Left colon (tissue), 2 donors: Measurements from ENCODE around the gene RHOC. TPM values are rescaled to one million over a fixed set of nuclear protein-coding genes. Genes with fewer than 3 reads are reported as not detected.

ENCODE experiments used
- ATAC-seq: fragments of 200-7000 bp; cut with Tn5 transposase; one replicate; pipeline ENCODE4 v1.9.1; 2020; ENCODE audit warnings: mild to moderate bottlenecking, moderate library complexity
- DNase-seq, 2 donors: peaks; one replicate each; pipeline ENCODE4 v3.0.0-alpha.2; 2020
- intact Hi-C, 2 donors: fragments of 100-400 bp; cut with DNase I in 1 of 2; cut with micrococcal nuclease in 1 of 2; formaldehyde crosslinking; loops; one replicate each; pipeline versions ENCODE4 v1.11.2 to v1.14.0; 2022; cut with DNase I, micrococcal nuclease
- total RNA-seq, 2 donors: library from RNA; stranded (reverse); fragmentation: NEBNext Ultra II Directional; extraction: Animal tissue kit (Norgen Biotek cat#: 25700); gene quantifications; one replicate each; pipeline ENCODE4 v1.2.1, GENCODE V29; 2021
- donor health status: DM: no; HTN: no; CAD: no.
- donor health status: DM: yes; HTN: yes; CAD: no.

Gene RHOC
- total RNA-seq, 2 donors from 2014 or later = 466 to 701 TPM

DNA sequence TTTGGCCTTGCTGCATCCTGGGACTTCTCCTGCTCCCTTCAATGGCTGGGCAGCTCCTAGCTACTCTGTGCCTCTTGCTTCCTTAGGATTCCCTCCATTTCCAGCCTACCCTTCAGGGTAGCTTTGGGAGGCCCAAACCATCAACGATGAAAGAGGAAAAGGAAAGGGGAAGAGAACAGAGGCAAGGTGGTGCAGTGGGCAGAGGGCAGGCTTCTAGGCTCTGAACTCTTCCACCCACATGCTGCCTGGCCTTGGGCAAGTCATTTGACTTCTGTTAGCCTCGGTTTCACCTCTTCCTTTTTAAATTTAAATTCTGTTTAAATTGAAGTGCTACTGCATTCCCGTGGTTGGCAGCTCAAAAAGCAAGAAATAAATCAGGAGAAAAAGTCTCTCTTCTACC lies 13.9 kb upstream of the RHOC start:
- no peak for ATAC-seq
- intact Hi-C loops = no loop called here
- no peak for DNase-seq

DNA sequence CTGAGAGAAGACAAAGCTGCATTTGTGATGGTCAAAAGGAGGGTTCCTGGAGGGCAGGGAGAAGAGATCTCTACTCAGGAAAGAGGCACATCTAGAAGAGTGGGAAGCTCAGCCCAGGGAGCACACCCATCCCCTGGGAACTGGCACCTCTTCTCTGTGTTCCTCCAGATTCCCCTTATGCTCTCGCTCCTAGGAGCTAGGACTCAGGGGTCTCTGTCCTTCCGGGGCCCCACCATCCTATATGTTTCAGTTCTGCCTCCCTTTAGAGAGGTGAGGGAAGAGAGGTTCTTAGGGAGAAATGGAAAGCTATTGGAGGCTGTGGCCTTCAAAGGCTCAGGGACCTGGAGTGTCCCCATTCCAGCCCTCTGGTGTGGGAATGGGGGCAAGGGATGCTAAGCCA lies 12.8 kb upstream of the RHOC start:
- intact Hi-C loops = loop anchor here (10.0 kb wide), 2 partner anchors 85 to 325 kb away; no protein-coding TSS in a partner anchor
- DNase-seq = no peak
- no peak for ATAC-seq

DNA sequence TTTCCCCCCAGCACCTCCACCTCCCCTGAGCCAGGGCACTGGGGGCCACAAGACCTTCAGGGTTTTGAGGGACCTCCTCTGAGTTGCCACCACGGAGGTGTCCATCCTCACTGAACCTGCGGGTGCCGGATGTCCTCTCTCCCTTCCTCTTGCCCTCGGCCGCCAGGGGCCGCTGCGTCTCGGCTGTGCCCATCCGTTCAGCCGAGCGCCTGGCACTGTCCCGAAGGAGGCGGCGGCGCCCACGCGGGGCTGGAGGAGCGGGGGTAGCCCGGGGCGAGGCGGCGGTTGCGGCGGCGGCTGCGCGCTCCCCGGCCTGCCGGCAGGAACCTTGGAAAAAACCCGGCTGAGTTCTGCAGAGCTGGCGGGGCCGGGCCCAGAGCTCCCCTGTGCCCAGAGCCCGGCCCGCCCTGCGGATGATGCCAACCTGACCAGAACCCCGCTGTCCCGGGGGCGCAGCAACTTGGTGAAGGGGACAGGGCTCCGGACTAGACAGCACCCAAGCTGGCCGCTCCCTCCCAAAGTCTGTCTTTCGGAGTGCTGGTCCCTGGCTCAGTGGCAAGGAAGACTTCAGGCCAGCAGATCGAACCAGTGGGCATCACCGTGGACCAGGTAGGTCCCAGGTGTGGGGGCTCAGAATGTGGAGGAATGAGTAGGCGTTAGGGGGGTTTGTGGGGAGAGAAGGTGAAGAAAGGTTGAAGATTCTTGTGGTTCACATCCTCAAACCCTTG lies 11.9 kb upstream of the RHOC start:
- ATAC-seq (peak; percentile 27), DNase-seq (peak; percentile 70 to 86)
- intact Hi-C loops = loop anchor here (10.0 kb wide), 2 partner anchors 86 to 326 kb away; no protein-coding TSS in a partner anchor

DNA sequence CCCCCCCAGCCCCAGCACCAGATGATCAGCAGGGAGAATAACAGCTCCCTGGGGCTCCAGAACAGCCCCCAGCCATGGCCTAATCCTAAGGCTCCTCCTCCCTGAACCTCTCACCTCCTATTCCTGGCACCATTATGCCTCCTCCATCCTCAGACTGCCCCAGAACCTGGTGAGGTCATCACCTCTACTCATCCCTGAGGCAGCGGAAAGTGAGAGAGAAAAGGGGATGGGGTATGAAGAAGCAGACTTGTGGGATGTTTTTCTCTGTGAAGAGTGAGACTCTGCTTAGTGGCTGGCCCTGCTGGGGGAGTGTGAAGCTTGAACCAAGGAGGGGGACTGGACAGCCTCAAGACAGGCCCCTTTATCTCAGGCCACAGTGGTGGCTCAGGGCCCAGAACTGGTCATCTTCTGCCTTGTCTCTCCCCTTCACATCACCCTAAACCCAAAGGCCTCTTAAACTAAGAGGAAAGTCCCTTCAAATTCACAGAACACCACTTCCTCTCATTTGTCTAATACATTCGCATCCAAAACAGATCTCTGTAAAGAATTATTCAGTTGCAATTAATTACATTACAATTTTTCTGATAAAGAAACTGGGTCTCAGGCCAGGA lies 10.4 kb upstream of the RHOC start:
- ATAC-seq (no peak), DNase-seq (no peak)
- intact Hi-C loops = loop anchor here (2.0 to 10.0 kb wide), 3 partner anchors 87 to 327 kb away; no protein-coding TSS in a partner anchor

DNA sequence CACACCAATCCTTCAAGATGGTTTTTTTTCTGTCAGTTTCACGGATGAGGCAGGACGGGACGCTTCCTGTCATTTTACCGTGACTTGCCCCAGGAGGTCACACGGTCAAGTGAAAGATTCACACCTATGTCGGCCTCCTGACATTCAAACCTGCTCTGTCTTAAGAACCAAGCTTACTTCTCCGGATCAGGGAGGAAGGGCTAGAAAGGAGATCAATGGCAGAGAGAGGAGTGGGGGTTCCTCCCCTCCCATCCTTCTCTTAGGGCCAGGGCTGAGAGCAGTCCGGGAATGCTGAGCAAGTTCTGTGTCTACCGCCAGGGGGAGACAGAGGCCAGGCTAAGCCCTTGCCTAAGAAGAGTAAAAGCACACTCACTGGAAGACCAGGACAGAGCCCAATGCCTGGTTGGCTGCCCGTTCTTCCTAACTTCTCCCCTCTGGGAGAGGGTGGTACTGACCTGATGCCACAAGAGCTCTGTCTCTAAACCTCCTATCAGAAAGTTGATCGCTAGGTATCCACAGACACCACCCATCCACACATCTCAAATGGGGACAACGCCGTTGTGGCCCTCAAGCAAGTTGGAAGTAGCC lies 9.3 kb upstream of the RHOC start:
- intact Hi-C loops = loop anchor here (2.0 to 10.0 kb wide), 3 partner anchors 89 to 329 kb away; no protein-coding TSS in a partner anchor
- ATAC-seq = peak; percentile 65

DNA sequence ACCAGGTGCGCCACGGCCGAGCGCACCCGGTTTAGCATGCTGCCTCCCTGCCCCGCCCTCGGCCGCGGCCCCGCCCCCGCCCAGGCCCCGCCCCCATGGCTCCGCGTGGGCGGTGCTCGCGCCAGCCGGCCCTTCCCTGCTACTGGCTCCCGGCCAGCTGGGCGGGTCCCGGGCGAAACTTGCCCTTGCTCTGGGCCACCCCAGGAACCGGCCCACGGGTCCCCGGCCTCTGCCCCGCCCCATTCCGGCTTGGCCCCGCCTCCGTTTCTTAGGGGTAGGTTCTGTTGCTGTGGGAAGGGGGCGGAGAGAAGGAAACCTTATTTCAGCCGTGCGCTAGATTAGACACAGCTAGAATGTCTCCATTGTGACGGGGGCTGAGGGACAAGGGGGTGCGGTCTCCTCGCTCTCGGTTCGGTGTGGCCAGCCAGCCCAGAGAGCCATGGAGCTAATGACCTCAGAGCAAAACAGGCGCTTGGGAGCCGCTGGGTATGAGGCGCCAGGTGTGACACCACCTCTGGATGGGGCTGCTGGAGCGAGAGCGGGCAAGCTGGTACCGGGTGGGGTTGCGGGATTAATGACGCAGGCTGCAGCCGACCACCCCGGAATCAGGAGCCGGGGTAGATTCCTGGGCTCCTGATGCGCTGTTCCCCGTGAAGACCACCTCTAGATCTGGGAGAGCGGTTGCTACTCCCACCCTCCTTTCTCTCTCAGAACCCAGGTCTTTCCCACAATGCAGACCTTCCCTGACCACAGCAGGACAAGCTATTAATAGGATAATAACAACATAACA lies 8.5 kb upstream of the RHOC start, which contains the start of gene PPM1J:
Gene PPM1J, minus strand, starts transcription at position 69 of the 790 bp plus-strand sequence. Its CDS starts 31 bp downstream, at position 38.
- ATAC-seq = peak; percentile 83
- peak; percentile 98 to 100 for DNase-seq
- intact Hi-C loops = loop anchor here (2.0 to 10.0 kb wide), 3 partner anchors 89 to 329 kb away; no protein-coding TSS in a partner anchor

More for the DNA sequence above, 9.3 kb upstream of the RHOC start:
- peak; percentile 80 to 88 for DNase-seq

DNA sequence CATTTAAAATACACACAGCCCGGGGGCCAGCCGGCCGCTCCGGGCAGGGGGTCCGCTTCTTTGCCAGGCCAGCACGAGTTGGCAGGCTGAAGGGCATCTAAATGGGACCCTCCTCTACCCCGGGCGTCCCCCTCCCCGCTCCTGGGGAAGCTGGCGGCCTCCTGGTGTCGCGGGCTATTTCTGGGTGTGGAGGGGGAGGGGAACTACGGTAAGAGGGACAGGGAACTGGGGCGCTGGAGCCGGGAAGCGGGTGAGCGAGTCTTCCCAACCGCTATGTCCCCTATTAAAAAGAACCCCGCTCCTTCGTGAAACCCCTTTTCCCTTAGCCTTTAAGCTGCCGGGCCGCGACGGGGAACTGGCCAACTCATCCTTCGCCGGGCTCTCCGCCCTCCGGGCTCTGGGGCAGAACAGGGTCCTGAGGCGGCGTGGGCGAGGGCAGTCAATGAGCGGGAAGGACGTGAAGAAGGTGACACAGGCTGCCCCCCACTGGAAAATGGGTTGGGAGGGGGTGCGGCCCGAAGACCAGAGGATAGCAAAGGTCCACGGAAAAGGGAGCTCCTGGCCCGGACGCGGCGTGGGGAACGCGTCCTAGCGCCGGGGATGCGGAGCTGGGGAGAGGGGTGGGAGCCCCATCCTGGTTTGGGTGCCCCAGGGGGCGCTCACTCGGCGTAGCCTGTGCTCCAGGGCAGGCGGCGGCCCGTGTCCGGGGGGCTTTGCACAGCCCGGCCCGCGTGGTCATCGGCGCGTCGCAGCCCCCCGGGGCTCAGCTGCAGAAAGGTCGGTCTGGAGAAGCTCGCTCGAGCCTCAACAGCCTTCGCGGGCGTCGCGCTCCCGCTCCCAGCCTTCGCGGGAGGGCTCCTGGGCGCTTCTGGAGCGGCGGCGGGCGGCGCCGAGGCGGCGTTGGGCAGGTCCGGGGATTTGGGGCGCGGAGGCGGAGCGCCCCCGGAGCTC lies 7.7 kb upstream of the RHOC start:
- peak; percentile 3 for ATAC-seq
- DNase-seq = peak in 1 of 2 donors; percentile 56
- intact Hi-C loops = loop anchor here (10.0 kb wide), 2 partner anchors 90 to 330 kb away; no protein-coding TSS in a partner anchor

DNA sequence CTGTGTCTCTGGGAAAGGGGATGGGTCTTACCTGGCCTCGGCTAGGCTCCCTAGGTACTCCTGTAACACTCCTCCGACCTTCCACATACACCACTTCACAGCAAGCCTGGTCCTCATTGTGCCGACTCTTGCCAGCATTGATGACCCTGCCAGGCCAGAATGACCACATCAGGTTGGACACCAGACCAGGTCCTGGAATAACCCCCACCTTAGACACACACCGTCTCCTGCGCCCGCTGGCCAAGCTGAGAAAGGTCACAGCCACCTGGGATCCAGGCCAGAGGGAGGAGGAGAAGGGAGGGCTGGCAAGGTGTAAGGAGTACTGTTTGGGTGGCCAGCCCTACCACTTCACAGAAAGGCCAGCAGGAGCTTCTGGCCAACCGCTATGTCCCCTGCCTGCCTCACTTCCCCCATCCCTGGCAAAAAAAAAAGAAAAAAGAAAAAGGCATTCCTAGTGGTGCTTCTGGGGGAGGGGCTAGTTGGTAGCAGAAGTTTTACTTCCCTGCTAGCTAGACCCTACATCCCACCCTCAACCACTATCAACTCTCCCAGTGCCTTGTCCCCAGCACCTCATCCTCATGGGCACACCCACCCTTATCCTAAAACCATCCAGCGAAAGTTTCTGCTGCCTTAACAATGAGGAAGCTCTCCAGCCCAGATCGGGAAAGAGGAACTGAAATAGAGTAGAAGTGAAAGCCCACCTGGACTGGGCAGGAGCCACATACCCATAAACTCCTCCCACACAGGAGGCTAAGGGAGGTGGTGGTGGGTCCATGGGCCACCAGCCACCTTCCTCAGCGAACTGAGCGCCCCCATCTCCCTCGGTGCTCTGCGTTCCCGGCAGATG lies 6.8 kb upstream of the RHOC start:
- no peak for ATAC-seq
- intact Hi-C loops = loop anchor here (10.0 kb wide), 2 partner anchors 91 to 331 kb away; no protein-coding TSS in a partner anchor

DNA sequence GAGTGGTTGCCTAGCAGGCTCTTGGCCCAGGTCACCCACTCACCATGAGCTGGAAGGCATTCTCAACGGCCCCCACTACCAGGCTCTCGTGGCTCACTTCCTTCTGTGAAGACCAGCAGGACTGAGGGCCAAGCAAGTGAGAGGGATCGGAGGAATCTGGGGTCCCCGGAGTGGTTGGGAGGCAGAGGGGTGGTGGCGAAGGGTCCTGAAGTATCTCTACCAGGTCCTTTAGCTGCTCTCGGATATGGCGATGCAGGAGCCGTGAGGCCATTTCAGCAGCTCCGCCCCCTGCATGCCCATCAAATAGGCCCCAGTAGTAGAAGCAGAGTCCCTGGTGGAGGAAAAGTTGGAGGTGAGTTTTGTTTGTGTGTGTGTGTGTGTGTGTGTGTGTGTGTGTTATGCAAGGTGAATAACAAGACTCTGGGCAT lies 5.8 kb upstream of the RHOC start:
- DNase-seq (no peak), ATAC-seq (no peak)
- intact Hi-C loops = loop anchor here (10.0 kb wide), 2 partner anchors 92 to 332 kb away; no protein-coding TSS in a partner anchor

More for the DNA sequence above, 6.8 kb upstream of the RHOC start:
- DNase-seq = no peak

DNA sequence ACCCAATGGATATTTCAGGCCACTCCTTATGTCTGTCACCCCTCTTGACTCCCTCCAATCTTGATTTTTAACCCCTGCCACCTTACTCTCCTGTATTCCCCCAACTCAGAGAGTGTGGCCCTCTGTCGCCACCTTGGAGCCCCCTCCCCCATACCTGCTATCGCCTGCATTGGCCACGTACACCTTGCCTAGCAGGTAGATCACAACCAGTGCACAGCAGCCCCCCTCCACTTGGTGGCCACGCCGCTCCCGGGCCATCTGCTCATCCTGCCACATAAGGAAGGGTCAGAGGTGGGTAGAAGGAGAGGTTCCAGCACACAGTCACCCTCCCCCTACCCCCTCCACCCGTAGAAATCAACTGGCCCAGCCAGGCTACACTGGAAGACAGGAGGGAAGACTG lies 5.3 kb upstream of the RHOC start:
- intact Hi-C loops = loop anchor here (10.0 kb wide), 2 partner anchors 93 to 333 kb away; no protein-coding TSS in a partner anchor
- DNase-seq (no peak), ATAC-seq (no peak)

DNA sequence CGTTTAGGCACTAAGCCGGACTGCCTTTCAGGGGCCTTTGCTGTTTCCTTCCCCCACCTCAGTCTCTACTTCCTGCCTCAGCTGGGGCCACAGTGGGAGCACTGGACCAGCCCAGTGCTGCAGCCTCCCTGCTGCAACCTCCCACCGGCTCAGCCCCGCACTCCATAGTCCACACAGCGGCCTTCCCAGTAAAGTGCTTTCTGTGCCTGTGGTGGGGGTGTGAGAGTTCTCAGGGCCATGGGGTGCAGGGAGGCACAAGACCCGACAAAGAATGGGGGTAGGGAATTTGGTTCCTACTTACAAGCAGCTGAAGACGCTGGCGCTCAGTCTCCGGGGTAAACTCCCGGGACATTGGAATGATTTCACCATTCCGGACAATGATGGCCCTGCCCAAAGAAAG lies 4.7 kb upstream of the RHOC start:
- ATAC-seq (no peak), DNase-seq (no peak)
- intact Hi-C loops = loop anchor here (10.0 kb wide), 2 partner anchors 93 to 333 kb away; no protein-coding TSS in a partner anchor

DNA sequence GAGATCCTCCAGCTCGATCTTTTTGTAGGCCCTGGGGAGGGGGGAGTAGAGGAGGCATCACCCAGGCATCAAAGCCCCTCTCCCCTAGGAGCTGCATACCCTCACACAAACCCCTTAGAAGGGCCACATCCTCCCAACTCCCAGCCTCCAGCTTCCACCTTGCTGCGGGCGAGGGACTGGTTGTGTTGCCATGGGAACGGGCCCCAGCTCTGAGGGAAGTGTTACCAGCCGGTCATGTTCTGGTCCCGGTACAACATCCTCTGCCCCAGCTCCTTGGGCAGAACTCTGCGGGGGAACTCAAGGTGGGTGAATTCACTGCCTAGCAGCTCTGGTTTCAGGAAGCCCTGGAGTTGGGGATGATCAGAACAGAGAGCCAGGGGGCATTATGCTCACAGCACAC lies 4.1 kb upstream of the RHOC start:
- ATAC-seq = no peak
- intact Hi-C loops = loop anchor here (10.0 kb wide), 2 partner anchors 94 to 334 kb away; no protein-coding TSS in a partner anchor
- no peak for DNase-seq

DNA sequence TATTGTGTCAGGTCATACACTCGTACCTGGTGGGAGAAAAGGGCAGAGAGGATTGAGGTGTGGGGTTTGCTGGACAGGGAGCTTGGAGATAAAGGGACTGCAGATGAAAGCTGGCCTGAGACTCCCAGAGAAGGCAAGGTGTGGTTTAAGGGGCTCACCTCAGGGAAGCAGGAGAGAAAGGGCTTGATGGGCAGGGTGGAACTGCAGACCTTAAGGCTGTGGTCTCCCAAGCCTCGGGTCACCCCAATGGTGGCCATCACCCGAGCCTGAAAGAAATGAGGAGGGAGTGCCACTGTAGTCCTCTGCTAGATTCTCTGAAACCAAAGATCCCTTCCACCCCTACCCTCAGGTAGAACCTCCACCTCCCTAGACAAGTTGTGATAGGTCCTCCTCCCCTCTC lies 3.7 kb upstream of the RHOC start:
- intact Hi-C loops = loop anchor here (10.0 kb wide), 2 partner anchors 94 to 334 kb away; no protein-coding TSS in a partner anchor
- DNase-seq = no peak
- ATAC-seq = no peak

DNA sequence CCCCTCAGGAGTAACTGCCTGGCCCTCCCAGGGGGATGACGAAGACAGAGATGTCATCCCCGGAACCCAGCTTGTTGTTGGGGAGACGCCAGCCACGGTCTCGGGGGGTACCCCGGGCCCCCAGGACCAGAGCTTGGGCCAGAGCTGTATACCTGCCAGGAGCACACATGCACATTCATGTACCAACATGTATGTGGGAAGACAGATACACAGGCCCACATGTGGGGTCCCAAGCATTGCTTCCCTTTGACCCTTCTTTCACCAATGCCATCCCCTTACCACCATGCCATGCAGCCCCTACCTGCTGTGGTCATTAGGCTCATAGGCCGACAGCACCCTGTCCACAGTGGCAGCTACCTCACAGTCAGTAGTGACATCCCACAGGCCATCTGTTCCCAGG lies 3.2 kb upstream of the RHOC start:
- no peak for DNase-seq
- no peak for ATAC-seq
- intact Hi-C loops = loop anchor here (10.0 kb wide), 2 partner anchors 95 to 335 kb away; no protein-coding TSS in a partner anchor

DNA sequence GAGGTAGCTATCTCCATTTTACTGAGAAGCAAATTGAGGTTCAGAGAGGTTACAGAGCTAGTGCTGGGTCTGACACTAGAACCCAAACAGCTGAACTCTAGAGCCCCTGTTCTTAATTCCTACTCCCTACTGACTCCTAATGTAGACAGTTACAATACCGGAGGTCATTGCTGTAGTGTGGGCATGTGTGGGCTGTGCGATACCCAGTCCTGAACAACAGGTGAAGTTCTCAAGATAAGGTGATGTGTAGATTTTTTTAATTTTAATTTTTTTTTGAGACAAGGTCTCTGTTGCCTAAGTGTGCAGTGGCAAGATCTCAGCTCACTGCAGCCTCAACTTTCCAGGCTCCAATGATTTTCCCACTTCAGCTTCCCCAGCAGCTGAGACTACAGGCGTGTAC lies 1.6 kb upstream of the RHOC start:
- intact Hi-C loops = loop anchor here in 1 of 2 donors (5.0 to 10.0 kb wide), 3 partner anchors 91 to 316 kb away; partner anchors contain the start of genes CAPZA1, ST7L and WNT2B
- DNase-seq (no peak), ATAC-seq (no peak)

DNA sequence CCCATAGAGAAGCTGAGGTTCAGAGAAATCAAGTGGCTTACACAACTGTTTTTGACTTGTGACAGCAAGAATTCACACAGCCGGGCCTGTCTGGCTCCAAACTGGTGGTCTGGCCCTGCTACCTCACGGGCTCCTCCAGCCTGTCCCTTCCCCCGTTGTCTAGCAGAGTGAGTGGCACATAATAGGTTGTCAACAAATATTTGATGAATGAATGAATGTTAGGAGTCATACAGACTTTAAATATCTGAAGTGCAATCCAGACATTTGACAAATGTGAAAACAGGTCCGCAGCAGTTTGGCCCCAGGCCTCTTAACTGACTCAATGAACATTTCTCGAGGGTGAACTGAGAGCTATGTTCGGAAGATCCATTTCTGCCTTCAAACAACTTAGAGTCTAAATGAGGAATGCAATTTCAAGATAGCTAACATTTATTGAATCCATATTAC lies 1.1 kb upstream of the RHOC start:
- ATAC-seq (no peak), DNase-seq (no peak)
- intact Hi-C loops = loop anchor here in 1 of 2 donors (5.0 to 10.0 kb wide), 3 partner anchors 91 to 316 kb away; partner anchors contain the start of genes CAPZA1, ST7L and WNT2B
